CD14-positive monocyte (primary cell): Measurements from ENCODE around the gene GNG13. TPM values are rescaled to one million over a fixed set of nuclear protein-coding genes. Genes with fewer than 3 reads are reported as not detected.

Experiments
- DNase-seq, 3 donors: peaks; one replicate each; pipeline ENCODE4 v3.0.0-alpha.2; 2011 to 2022
- H2AFZ ChIP-seq: 2 replicates; pipeline ENCODE4 v1.6.0; 2012; ENCODE audit warnings: mild to moderate bottlenecking, low read depth, low read length, inconsistent platforms; ENCODE audit not compliant: insufficient read depth, poor library complexity, severe bottlenecking
- H3K27ac ChIP-seq, 2 donors: 1 replicate in 1 of 2; 2 replicates in 1 of 2; pipeline ENCODE4 v1.5.1; 2012 to 2013; ENCODE audit warnings: low read length in 2 of 2, control low read depth in 1 of 2, inconsistent platforms in 1 of 2, low read depth in 1 of 2, mild to moderate bottlenecking in 1 of 2
- H3K27me3 ChIP-seq, 2 donors: one replicate each; pipeline versions ENCODE4 v1.6.0 to v1.6.1; 2011 to 2013; ENCODE audit warnings: low read length in 2 of 2; ENCODE audit not compliant: control insufficient read depth in 2 of 2, insufficient read depth in 2 of 2
- H3K36me3 ChIP-seq, 2 donors: replicated peaks in 1 of 2; 1 replicate in 1 of 2; 2 replicates in 1 of 2; pipeline versions ENCODE4 v1.5.1 to v1.6.1; 2012 to 2013; ENCODE audit warnings: low read length in 2 of 2, control low read depth in 1 of 2, inconsistent platforms in 1 of 2, mild to moderate bottlenecking in 1 of 2; ENCODE audit not compliant: insufficient read depth in 2 of 2, control insufficient read depth in 1 of 2
- H3K4me1 ChIP-seq, 2 donors: 1 replicate in 1 of 2; 2 replicates in 1 of 2; pipeline versions ENCODE4 v1.5.1 to v1.6.1; 2012 to 2013; ENCODE audit warnings: low read length in 2 of 2, control low read depth in 1 of 2, inconsistent platforms in 1 of 2, mild to moderate bottlenecking in 1 of 2, moderate library complexity in 1 of 2; ENCODE audit not compliant: insufficient read depth in 2 of 2, control insufficient read depth in 1 of 2
- H3K4me2 ChIP-seq: replicated peaks from 2 replicates; pipeline ENCODE3; 2012; ENCODE audit warnings: low read length, moderate library complexity, mild to moderate bottlenecking; ENCODE audit not compliant: poor library complexity, severe bottlenecking; ENCODE audit errors: extremely low read depth
- H3K4me3 ChIP-seq, 3 experiments: fragments of 200-600 bp in 1 of 3; sonication (generic) in 1 of 3; replicated peaks in 1 of 3; 1 replicate in 2 of 3; 2 replicates in 1 of 3; pipeline ENCODE4 v1.5.1; 2011 to 2013; ENCODE audit warnings: low read length in 3 of 3, mild to moderate bottlenecking in 3 of 3, control low read depth in 2 of 3, low read depth in 2 of 3, inconsistent platforms in 1 of 3, moderate library complexity in 1 of 3
- H3K79me2 ChIP-seq: 2 replicates; pipeline ENCODE4 v1.6.0; 2012; ENCODE audit warnings: mild to moderate bottlenecking, control low read depth, inconsistent platforms, low read length, moderate library complexity; ENCODE audit not compliant: insufficient read depth
- H3K9ac ChIP-seq: 2 replicates; pipeline ENCODE4 v1.6.0; 2017; ENCODE audit warnings: low read length, mild to moderate bottlenecking; ENCODE audit not compliant: insufficient read depth, poor library complexity, severe bottlenecking
- H3K9me3 ChIP-seq, 2 donors: replicated peaks in 1 of 2; 1 replicate in 1 of 2; 2 replicates in 1 of 2; pipeline versions ENCODE4 v1.5.1 to v1.6.1; 2012 to 2013; ENCODE audit warnings: low read length in 2 of 2, control low read depth in 1 of 2; ENCODE audit not compliant: control insufficient read depth in 1 of 2, insufficient read depth in 1 of 2
- H4K20me1 ChIP-seq: 2 replicates; pipeline ENCODE4 v1.6.0; 2012; ENCODE audit warnings: mild to moderate bottlenecking, low read length, control low read depth, moderate library complexity; ENCODE audit not compliant: insufficient read depth
- H3K27ac Mint-ChIP-seq, 7 donors: one replicate each; pipeline ENCODE4 v1.8.0; 2020; ENCODE audit warnings: mild to moderate bottlenecking in 7 of 7, mixed read lengths in 7 of 7, moderate library complexity in 6 of 7, inconsistent platforms in 2 of 7
- H3K27me3 Mint-ChIP-seq, 3 donors: one replicate each; pipeline ENCODE4 v1.8.0; 2021 to 2022; ENCODE audit warnings: low read depth in 3 of 3, mild to moderate bottlenecking in 3 of 3, mixed read lengths in 3 of 3, moderate library complexity in 3 of 3, inconsistent platforms in 1 of 3
- H3K36me3 Mint-ChIP-seq, 2 donors: one replicate each; pipeline ENCODE4 v1.8.0; 2020; ENCODE audit warnings: mixed read lengths in 2 of 2, inconsistent platforms in 1 of 2, mild to moderate bottlenecking in 1 of 2
- H3K4me1 Mint-ChIP-seq: one replicate; pipeline ENCODE4 v1.8.0; 2020; ENCODE audit warnings: mild to moderate bottlenecking, mixed read lengths
- H3K4me3 Mint-ChIP-seq, 2 donors: one replicate each; pipeline ENCODE4 v1.8.0; 2020; ENCODE audit warnings: mild to moderate bottlenecking in 2 of 2, mixed read lengths in 2 of 2, moderate library complexity in 1 of 2
- H3K9me3 Mint-ChIP-seq, 7 donors: one replicate each; pipeline ENCODE4 v1.8.0; 2020 to 2022; ENCODE audit warnings: mixed read lengths in 7 of 7, mild to moderate bottlenecking in 6 of 7, moderate library complexity in 6 of 7, inconsistent platforms in 2 of 7
- CTCF ChIP-seq: fragments of 200-600 bp; IDR thresholded peaks from one replicate; pipeline ENCODE4 v1.8.0; 2022; ENCODE audit warnings: antibody characterized with exemption, mild to moderate bottlenecking
- WGBS: methylation state at CpG from one replicate; pipeline ENCODE4 v1.1.5; 2013; ENCODE audit warnings: missing lambda C conversion rate; ENCODE audit not compliant: insufficient coverage; 5-methylcytosine and 5-hydroxymethylcytosine counted together
- intact Hi-C, 2 donors: fragments of 100-400 bp; cut with micrococcal nuclease; formaldehyde crosslinking; loops; one replicate each; pipeline versions ENCODE4 v1.15.0 to v1.15.1; 2023
- polyA plus RNA-seq, 3 donors: library from polyadenylated mRNA; depleted of rRNA in 1 of 3; unstranded in 2 of 3; stranded (reverse) in 1 of 3; fragments of 300-500 nt in 2 of 3; fragments of >200 nt in 1 of 3; fragmentation: Illumina TruSeq in 2 of 3; gene quantifications; 1 replicate in 2 of 3; 2 replicates in 1 of 3; pipeline ENCODE4 v1.2.3, GENCODE V29; 2012 to 2021

The GNG13 gene
- polyA plus RNA-seq, 3 donors: not detected

- H3K4me3 Mint-ChIP-seq: no peak overlapping the region
- peaks cover 5 to 35% of the 10 kb centered on the region in 2 donors for H3K27me3 ChIP-seq
- peaks cover 21 to 54% (median 28%) of the 10 kb centered on the region in 3 donors for H3K27me3 Mint-ChIP-seq
- no peak overlapping the region for H3K27ac ChIP-seq
- TF ChIP-seq CTCF: no peak
- H3K27ac Mint-ChIP-seq: no peak overlapping the region
- H3K9me3 ChIP-seq: no peaks in the 10 kb centered on the region
- no peaks in the 10 kb centered on the region for H3K36me3 ChIP-seq
- H3K4me1 ChIP-seq: peaks cover 8 to 10% of the 10 kb centered on the region in 2 donors
- intact Hi-C loops: no loop called here
- no peaks in the 10 kb centered on the region for H4K20me1 ChIP-seq
- DNase-seq: no peak
- no peak overlapping the region for H3K9ac ChIP-seq
- peaks cover 0 to 2% (median 0%) of the 10 kb centered on the region in 7 donors for H3K9me3 Mint-ChIP-seq
- no peaks in the 10 kb centered on the region for H3K79me2 ChIP-seq
- H3K4me3 ChIP-seq: no peak overlapping the region
- no peak overlapping the region for H2AFZ ChIP-seq
- peaks cover 0 to 3% of the 10 kb centered on the region in 2 donors for H3K36me3 Mint-ChIP-seq
- no CpG with 5 or more reads among the region's 8 CpGs for WGBS
- H3K4me2 ChIP-seq: no peak overlapping the region
- peaks cover 15% of the 10 kb centered on the region for H3K4me1 Mint-ChIP-seq
These were observed 3.2 kb upstream of the GNG13 start for GRCh38 chr16:803754-804080.

- no peak overlapping the region for H3K27ac Mint-ChIP-seq
- H3K9me3 Mint-ChIP-seq: peaks cover 0 to 2% (median 0%) of the 10 kb centered on the region in 7 donors
- no peak overlapping the region for H2AFZ ChIP-seq
These were observed 2.6 kb upstream of the GNG13 start for GRCh38 chr16:802914-803753.

More at GRCh38 chr16:802914-803753, 2.6 kb upstream of the GNG13 start:
- no peaks in the 10 kb centered on the region for H3K79me2 ChIP-seq
- WGBS: 88% methylated on average over 31 of the region's 33 CpGs
- no peak overlapping the region for H3K27ac ChIP-seq
- Mint-ChIP-seq H3K27me3 (peaks cover 25 to 54% (median 27%) of the 10 kb centered on the region in 3 donors), H3K4me1 (peaks cover 10% of the 10 kb centered on the region), H3K4me3 (no peak overlapping the region), H3K36me3 (peaks cover 0 to 8% of the 10 kb centered on the region in 2 donors)
- intact Hi-C loops: no loop called here
- H3K36me3 ChIP-seq: no peaks in the 10 kb centered on the region
- no peak overlapping the region for H3K4me2 ChIP-seq
- H3K27me3 ChIP-seq: peaks cover 5 to 35% of the 10 kb centered on the region in 2 donors
- no peak overlapping the region for H3K4me3 ChIP-seq
- no peaks in the 10 kb centered on the region for H4K20me1 ChIP-seq
- peaks cover 4 to 5% of the 10 kb centered on the region in 2 donors for H3K4me1 ChIP-seq
- DNase-seq: no peak
- TF ChIP-seq CTCF: no peak
- no peak overlapping the region for H3K9ac ChIP-seq
- no peaks in the 10 kb centered on the region for H3K9me3 ChIP-seq
